Activated T-helper 1 cell treated with anti-CD3 and anti-CD28 coated beads, Interleukin-2, amount 50 U/mL, for 16 hours (primary cell): ENCODE data around the gene KNSTRN.
A peak's percentile ranks its signal among the peaks of the same experiment; 100 is the strongest.

Experiments used
- DNase-seq, 2 donors: peaks; one replicate each; pipeline ENCODE4 v3.0.0-alpha.2; 2020; ENCODE audit warnings: low read depth in 1 of 2, low spot score in 1 of 2

Gene KNSTRN

GRCh38 chr15:40397688-40398412, 15.3 kb downstream of the KNSTRN start:
- DNase-seq: no peak

GRCh38 chr15:40398413-40398873, 15.9 kb downstream of the KNSTRN start:
- no peak for DNase-seq

- DNase-seq: no peak
Measured at GRCh38 chr15:40399370-40399769, 16.8 kb downstream of the KNSTRN start.

- peak; percentile 68 to 84 for DNase-seq
Measured at GRCh38 chr15:40405501-40406381, 23.2 kb downstream of the KNSTRN start, which contains the start of gene IVD. Gene IVD (plus strand): TSS chr15:40405795. CDS start chr15:40405828, 33 bp downstream.

GRCh38 chr15:40407330-40407990, 24.9 kb downstream of the KNSTRN start:
- DNase-seq: no peak

- DNase-seq: no peak
Measured at GRCh38 chr15:40409366-40409765, 26.8 kb downstream of the KNSTRN start.

GRCh38 chr15:40410476-40410875, 28.0 kb downstream of the KNSTRN start:
- DNase-seq: no peak

GRCh38 chr15:40412095-40412759, 29.7 kb downstream of the KNSTRN start:
- DNase-seq: no peak

- no peak for DNase-seq
Measured at GRCh38 chr15:40413036-40413435, 30.5 kb downstream of the KNSTRN start.

- DNase-seq: no peak
Measured at GRCh38 chr15:40414816-40415215, 32.3 kb downstream of the KNSTRN start.

- DNase-seq: no peak
Measured at GRCh38 chr15:40415226-40415625, 32.7 kb downstream of the KNSTRN start.

GRCh38 chr15:40416056-40416455, 33.5 kb downstream of the KNSTRN start:
- DNase-seq: no peak

GRCh38 chr15:40418126-40418525, 35.6 kb downstream of the KNSTRN start:
- DNase-seq: no peak

GRCh38 chr15:40420071-40420713, 37.7 kb downstream of the KNSTRN start:
- DNase-seq: no peak

- DNase-seq: no peak
Measured at GRCh38 chr15:40420793-40421192, 38.3 kb downstream of the KNSTRN start.

- peak; percentile 68 to 72 for DNase-seq
Measured at GRCh38 chr15:40421246-40422157, 39.0 kb downstream of the KNSTRN start.

- no peak for DNase-seq
Measured at GRCh38 chr15:40424483-40425115, 42.1 kb downstream of the KNSTRN start.

GRCh38 chr15:40425681-40426080, 43.2 kb downstream of the KNSTRN start:
- no peak for DNase-seq

GRCh38 chr15:40427188-40427587, 44.7 kb downstream of the KNSTRN start:
- no peak for DNase-seq
